Stimulated activated CD4-positive, alpha-beta T cell treated with anti-CD3 and anti-CD28 coated beads, Interleukin-1b, Interleukin-23, amount 100 ng/mL, for 1 hour (primary cell): ENCODE data around the gene GJA4.
A peak's percentile ranks its signal among the peaks of the same experiment; 100 is the strongest.
"Not testable (repeated sequence)": the region's sequence is repeated elsewhere in the genome, so short reads cannot be mapped to it uniquely, and the experiment has no call there.

Experiments used
- DNase-seq, 2 donors: peaks; one replicate each; pipeline ENCODE4 v3.0.0-alpha.2; 2020; ENCODE audit warnings: low read depth in 2 of 2

GJA4 gene

GRCh38 chr1:34770891-34771504, 21.8 kb upstream of the GJA4 start:
- DNase-seq = no peak

GRCh38 chr1:34771573-34772371, 21.0 kb upstream of the GJA4 start:
- DNase-seq = no peak

GRCh38 chr1:34773114-34773513, 19.7 kb upstream of the GJA4 start:
- not testable (repeated sequence) for DNase-seq

- no peak for DNase-seq
These were observed 17.8 kb upstream of the GJA4 start for GRCh38 chr1:34774957-34775356.

DNA sequence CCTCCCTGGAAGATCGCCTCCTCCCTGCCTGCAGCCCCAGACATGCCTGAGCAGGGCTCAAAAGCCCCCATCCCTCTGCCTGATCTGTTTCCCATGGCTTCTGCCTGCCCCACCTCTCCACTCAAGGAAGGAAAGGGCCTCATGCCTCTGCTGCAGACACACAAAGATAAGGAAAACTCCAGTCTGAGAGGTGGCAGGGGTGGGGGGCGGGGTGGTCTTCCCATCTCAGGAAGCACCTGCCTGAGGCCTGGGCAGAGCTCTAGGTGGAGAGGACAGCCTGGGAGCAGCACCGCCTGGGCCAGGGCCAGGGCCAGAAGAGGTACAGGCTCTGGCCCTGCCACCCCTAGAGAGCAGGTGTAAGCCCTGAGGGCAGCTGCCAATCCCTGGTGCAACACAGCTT, 15.9 kb upstream of the GJA4 start:
- no peak for DNase-seq

DNA sequence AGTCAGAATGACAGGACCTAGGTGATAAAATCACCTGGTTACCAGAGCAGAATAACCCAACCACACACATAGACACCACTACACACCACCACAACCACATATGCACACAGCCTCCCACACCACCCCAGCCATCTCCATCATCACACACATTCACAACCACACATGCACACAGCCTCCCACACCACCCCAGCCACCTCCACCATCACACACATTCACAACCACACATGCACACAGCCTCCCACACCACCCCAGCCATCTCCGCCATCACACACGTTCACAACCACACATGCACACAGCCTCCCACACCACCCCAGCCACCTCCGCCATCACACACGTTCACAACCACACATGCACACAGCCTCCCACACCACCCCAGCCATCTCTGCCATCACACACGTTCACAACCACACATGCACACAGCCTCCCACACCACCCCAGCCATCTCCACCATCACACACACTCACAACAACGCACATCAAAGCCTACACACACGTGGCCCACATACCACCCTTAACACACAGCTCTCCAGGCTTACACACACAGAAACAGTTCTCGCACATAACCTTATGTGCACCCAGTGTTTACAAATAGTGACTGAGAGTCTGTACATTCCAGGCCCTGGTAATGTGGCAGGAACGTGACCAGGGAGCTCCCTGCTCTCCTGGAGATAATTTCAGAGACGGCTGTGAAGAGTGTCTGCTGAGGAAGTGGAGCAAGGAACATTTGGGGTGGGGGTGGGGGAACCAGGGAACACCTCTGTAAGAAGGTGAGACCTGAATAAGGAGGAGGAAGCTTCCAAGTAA, 15.1 kb upstream of the GJA4 start:
- DNase-seq = no peak

DNA sequence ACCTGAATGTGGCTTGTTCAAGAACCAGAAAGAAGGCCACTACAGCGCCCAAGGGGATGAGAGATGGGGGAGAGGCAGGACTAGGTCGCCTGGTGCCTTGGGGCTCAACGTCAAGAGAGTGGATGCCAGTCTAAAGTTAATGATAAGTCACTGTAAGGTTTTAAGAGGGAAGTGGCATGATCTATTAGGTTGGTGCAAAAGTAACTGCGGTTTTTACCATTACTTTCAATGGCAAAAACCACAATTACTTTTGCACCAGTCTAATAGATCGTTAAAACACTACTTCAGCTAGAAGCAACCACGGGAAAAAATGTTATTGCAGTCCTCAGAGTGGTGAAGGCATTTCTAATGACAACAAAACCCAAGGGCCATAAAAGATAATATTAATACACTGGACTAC, 14.4 kb upstream of the GJA4 start:
- no peak for DNase-seq

DNA sequence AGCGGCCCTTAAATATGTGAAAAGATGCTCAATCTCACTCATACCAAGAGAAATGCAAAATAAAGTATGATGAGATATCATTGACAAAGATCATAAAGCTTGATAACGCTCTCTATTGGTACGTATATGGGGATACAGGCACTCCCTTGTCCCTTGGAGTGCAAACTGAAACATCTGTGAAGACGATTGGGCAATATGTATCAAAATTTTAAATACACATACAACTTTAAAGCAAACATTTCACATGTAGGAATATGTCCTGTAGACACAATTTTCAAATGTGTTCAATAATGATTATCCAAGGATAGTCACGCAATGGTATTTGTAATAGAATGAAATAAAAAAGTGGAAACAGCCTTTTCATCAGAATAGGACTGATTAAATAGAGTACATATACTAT, 13.8 kb upstream of the GJA4 start:
- DNase-seq = no peak

DNA sequence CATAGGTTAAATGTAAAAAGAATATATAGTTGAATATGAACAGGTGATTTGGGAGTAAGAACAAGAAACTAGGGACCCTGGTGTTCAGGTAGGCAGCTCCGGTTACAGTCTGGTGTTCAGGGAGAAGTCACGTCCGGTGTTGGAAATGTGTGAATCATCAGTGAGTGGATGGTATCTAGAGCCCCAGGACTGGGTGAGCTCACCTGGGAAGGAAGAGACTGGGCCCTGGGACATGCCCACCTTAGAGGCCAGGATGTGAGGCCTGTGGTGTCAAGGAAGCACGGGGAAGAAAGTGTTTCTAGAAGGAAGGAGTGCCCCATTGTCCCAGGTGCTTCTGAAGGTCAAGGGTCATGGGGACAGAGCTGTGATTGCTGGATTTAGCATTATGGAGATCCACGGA, 13.3 kb upstream of the GJA4 start:
- no peak for DNase-seq

GRCh38 chr1:34779962-34780361, 12.8 kb upstream of the GJA4 start:
- DNase-seq = no peak

GRCh38 chr1:34780528-34780927, 12.3 kb upstream of the GJA4 start:
- no peak for DNase-seq

DNA sequence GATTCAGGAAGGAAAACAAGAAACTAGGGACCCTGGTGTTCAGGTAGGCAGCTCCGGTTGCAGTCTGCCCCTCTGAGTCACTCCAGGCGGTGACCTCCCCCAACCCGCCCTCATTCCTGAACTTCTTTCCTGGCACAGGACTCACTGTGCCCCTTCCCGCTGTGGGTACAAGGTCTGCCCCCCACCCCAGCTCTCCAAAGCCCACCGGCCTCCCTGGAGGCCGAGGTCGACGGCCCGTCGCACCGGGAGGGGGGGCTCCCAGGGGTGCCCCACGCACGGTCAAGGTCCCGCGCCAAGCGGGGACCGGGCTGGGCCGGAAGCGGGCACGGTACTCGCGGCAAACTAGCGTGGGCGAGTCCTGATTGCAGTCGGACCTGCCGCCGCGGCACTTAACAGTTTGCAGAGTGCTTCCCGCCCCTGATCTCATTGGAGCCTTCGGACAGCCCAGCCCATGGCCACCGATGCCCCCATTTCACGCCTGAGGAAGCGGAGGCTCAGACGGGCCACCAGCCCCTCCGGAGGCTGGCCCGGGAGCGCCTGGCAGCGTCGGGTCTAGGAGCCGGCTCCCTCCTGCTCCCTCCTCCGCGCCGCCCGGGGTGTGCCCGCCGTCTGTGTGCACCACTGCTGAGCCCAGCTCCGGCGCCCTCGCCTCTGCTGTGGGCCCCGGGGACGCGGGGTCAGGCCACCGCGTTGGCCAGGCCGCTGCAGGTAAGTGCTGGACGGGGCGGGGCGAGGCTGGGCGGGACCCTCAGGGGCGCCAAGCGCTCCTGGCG, 11.5 kb upstream of the GJA4 start, which contains the start of gene GJB3:
GJB3 (plus strand) TSS at position 144 of the 773 bp plus-strand sequence. CDS start 3,549 bp downstream, outside the sequence.
- DNase-seq = no peak

DNA sequence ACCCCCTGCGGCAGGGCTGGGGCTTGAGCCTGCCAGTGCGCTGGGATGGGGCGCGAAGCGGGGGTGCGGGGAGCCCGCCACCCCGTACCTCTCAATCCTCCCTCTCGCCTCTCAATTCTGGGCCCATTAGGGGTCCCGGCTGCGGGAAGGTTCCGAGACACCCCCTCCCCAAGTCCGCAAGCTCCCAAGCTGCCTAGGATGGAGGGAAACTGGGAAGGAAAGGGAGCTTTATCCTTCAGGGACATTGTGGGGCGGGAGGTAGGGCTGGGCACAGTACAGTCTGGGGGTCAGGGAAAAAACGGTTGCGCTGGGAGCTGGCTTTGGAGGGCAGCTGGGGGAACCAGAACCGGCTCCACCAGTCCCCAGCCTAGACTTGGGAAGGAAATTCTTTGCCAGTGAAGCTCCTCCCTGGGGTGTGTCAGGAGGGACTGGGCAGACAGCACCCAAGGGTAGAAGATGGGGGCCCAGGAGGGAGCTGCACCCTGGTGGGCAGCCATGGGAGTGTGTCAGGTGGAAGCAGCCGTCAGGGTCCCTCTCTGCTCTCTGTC, 10.9 kb upstream of the GJA4 start:
- DNase-seq = no peak

DNA sequence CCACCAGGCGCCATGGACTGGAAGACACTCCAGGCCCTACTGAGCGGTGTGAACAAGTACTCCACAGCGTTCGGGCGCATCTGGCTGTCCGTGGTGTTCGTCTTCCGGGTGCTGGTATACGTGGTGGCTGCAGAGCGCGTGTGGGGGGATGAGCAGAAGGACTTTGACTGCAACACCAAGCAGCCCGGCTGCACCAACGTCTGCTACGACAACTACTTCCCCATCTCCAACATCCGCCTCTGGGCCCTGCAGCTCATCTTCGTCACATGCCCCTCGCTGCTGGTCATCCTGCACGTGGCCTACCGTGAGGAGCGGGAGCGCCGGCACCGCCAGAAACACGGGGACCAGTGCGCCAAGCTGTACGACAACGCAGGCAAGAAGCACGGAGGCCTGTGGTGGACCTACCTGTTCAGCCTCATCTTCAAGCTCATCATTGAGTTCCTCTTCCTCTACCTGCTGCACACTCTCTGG, 8.0 kb upstream of the GJA4 start:
- DNase-seq = no peak

GRCh38 chr1:34785231-34785874, 7.4 kb upstream of the GJA4 start:
- no peak for DNase-seq

DNA sequence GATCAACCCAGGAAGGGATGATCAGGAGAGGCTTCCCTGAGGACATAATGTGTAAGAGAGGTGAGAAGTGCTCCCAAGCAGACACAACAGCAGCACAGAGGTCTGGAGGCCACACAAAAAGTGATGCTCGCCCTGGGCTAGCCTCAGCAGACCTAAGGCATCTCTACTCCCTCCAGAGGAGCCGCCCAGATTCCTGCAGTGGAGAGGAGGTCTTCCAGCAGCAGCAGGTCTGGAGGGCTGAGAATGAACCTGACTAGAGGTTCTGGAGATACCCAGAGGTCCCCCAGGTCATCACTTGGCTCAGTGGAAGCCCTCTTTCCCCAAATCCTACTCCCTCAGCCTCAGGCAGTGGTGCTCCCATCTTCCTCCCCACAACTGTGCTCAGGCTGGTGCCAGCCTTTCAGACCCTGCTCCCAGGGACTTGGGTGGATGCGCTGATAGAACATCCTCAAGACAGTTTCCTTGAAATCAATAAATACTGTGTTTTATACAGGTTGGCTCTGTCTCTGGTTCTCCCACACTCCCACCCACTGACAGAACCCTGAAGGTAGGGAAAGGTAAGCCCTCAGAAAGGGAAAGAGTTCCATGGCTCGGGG, 6.8 kb upstream of the GJA4 start:
- no peak for DNase-seq

- peak; percentile 8 to 35 for DNase-seq
These were observed 6.1 kb upstream of the GJA4 start for GRCh38 chr1:34786521-34787325.

- no peak for DNase-seq
These were observed 5.1 kb upstream of the GJA4 start for GRCh38 chr1:34787461-34788420.
